Measurements from ENCODE around the gene CDK18. TPM values are rescaled to one million over a fixed set of nuclear protein-coding genes. Genes with fewer than 3 reads are reported as not detected.

CDK18 gene
- total and polyA plus RNA-seq, 9 of the 15 experiments (the other 6 are each of a cell fraction or from before 2014, with no cell fraction given) = 0.05 to 0.69 (median 0.17) TPM; not detected in 2

GRCh38 chr1:205484985-205485967, 19.2 kb upstream of the CDK18 start (continued):
- TF ChIP-seq TEAD4 (IDR thresholded peaks at IDR 0.05; ENCODE audit: low read length) (0 out of 2 replicates have a peak, but pooled peaks have one; percentile 16), TEAD4 (CRISPR knock-in tag; IDR thresholded peaks at IDR 0.05; ENCODE audit: borderline replicate concordance) (no peak), YY1 (IDR thresholded peaks at IDR 0.05; ENCODE audit: borderline replicate concordance in 1 of 3, control insufficient read depth in 1 of 3, extremely low read depth in 1 of 3, insufficient read depth in 3 of 3, insufficient read length in 1 of 3, insufficient replicate concordance in 2 of 3, low read depth in 1 of 3, low read length in 2 of 3) (peak in 1 of 3 experiments; percentile 49), ZNF609 (CRISPR knock-in tag; IDR thresholded peaks at IDR 0.05; ENCODE audit: borderline replicate concordance) (no peak), MAZ (CRISPR knock-in tag; conservative IDR thresholded peaks at IDR 0.05 in 1 of 2, IDR thresholded peaks at IDR 0.05 in 1 of 2) (peak; percentile 54 to 57; a peak in 2 of 4 replicates), ZNF740 (CRISPR knock-in tag; IDR thresholded peaks at IDR 0.05) (peak; percentile 23; the same call in 1 of the 2 replicates), ZNF740 (tag; IDR thresholded peaks at IDR 0.05) (no peak), HCFC1 (IDR thresholded peaks at IDR 0.05; ENCODE audit: low read depth, low read length) (0 out of 2 replicates have a peak, but pooled peaks have one; percentile 46), ZBTB7A (IDR thresholded peaks at IDR 0.05; ENCODE audit: borderline replicate concordance, control insufficient read depth, low read depth, low read length) (peak; percentile 48; the same call in 1 of the 2 replicates), KLF1 (tag; IDR thresholded peaks at IDR 0.05) (no peak)
